ENCODE data around the gene CCS.

CCS gene

GRCh38 chr11:66566221-66566620 is 26.8 kb upstream of the CCS start:
- Histone ChIP-seq H3K9me3 (ENCODE audit: insufficient read depth, low read length) (no peaks in the 10 kb centered on the region), H3K9ac (ENCODE audit: low read length) (no peak overlapping the region), H3K79me2 (ENCODE audit: insufficient read depth, low read length) (no peaks in the 10 kb centered on the region), H3K4me3 (ENCODE audit: insufficient read depth, low read length, poor library complexity, severe bottlenecking) (no peak overlapping the region), H3K4me2 (ENCODE audit: low read depth, low read length, poor library complexity, severe bottlenecking) (no peak overlapping the region), H3K9me2 (replicated peaks; ENCODE audit: insufficient read depth, low read length) (no peaks in the 10 kb centered on the region), H3F3A (ENCODE audit: insufficient read depth) (no peaks in the 10 kb centered on the region), H3K36me3 (ENCODE audit: low read length) (no peaks in the 10 kb centered on the region), H2AFZ (ENCODE audit: low read depth, low read length, severe bottlenecking) (no peak overlapping the region), H3K27me3 (ENCODE audit: low read length) (no peaks in the 10 kb centered on the region), H4K20me1 (ENCODE audit: low read depth, low read length) (no peaks in the 10 kb centered on the region), H3K27ac (ENCODE audit: low read depth, low read length) (no peak overlapping the region)
- TF ChIP-seq CTCF (IDR thresholded peaks at IDR 0.05; ENCODE audit: insufficient read depth, low read length, poor library complexity, severe bottlenecking) (no peak), EZH2phosphoT487 (conservative IDR thresholded peaks at IDR 0.05; ENCODE audit: low read length) (no peak)

GRCh38 chr11:66567787-66568123 is 25.2 kb upstream of the CCS start:
- Histone ChIP-seq H4K20me1 (ENCODE audit: low read depth, low read length) (no peaks in the 10 kb centered on the region), H3K36me3 (ENCODE audit: low read length) (no peaks in the 10 kb centered on the region), H3K27me3 (ENCODE audit: low read length) (no peaks in the 10 kb centered on the region), H3K4me2 (ENCODE audit: low read depth, low read length, poor library complexity, severe bottlenecking) (no peak overlapping the region), H3K9me2 (replicated peaks; ENCODE audit: insufficient read depth, low read length) (no peaks in the 10 kb centered on the region), H3K4me3 (ENCODE audit: insufficient read depth, low read length, poor library complexity, severe bottlenecking) (no peak overlapping the region), H3K79me2 (ENCODE audit: insufficient read depth, low read length) (no peaks in the 10 kb centered on the region), H3K9me3 (ENCODE audit: insufficient read depth, low read length) (no peaks in the 10 kb centered on the region), H3F3A (ENCODE audit: insufficient read depth) (no peaks in the 10 kb centered on the region), H2AFZ (ENCODE audit: low read depth, low read length, severe bottlenecking) (no peak overlapping the region), H3K9ac (ENCODE audit: low read length) (no peak overlapping the region), H3K27ac (ENCODE audit: low read depth, low read length) (no peak overlapping the region)
- no peak for TF ChIP-seq CTCF (IDR thresholded peaks at IDR 0.05; ENCODE audit: insufficient read depth, low read length, poor library complexity, severe bottlenecking)
- no peak for TF ChIP-seq EZH2phosphoT487 (conservative IDR thresholded peaks at IDR 0.05; ENCODE audit: low read length)

GRCh38 chr11:66568124-66568916 is 24.7 kb upstream of the CCS start, which contains the start of gene CTSF:
CTSF (minus strand) TSS chr11:66568606; CDS start chr11:66568486, 120 bp downstream.
- Histone ChIP-seq H3K79me2 (ENCODE audit: insufficient read depth, low read length) (no peaks in the 10 kb centered on the region), H3F3A (ENCODE audit: insufficient read depth) (no peaks in the 10 kb centered on the region), H3K9ac (ENCODE audit: low read length) (no peak within 1 kb of the TSS), H3K36me3 (ENCODE audit: low read length) (no peaks in the 10 kb centered on the region), H3K4me2 (ENCODE audit: low read depth, low read length, poor library complexity, severe bottlenecking) (no peak within 1 kb of the TSS), H3K4me3 (ENCODE audit: insufficient read depth, low read length, poor library complexity, severe bottlenecking) (no peak within 1 kb of the TSS), H3K9me2 (replicated peaks; ENCODE audit: insufficient read depth, low read length) (no peaks in the 10 kb centered on the region), H2AFZ (ENCODE audit: low read depth, low read length, severe bottlenecking) (no peak within 1 kb of the TSS), H4K20me1 (ENCODE audit: low read depth, low read length) (no peaks in the 10 kb centered on the region), H3K27ac (ENCODE audit: low read depth, low read length) (no peak within 1 kb of the TSS), H3K9me3 (ENCODE audit: insufficient read depth, low read length) (no peaks in the 10 kb centered on the region), H3K27me3 (ENCODE audit: low read length) (no peaks in the 10 kb centered on the region)
- TF ChIP-seq CTCF (IDR thresholded peaks at IDR 0.05; ENCODE audit: insufficient read depth, low read length, poor library complexity, severe bottlenecking), result no peak
- no peak for TF ChIP-seq EZH2phosphoT487 (conservative IDR thresholded peaks at IDR 0.05; ENCODE audit: low read length)
